Subcutaneous adipose tissue (tissue), 4 donors: Measurements from ENCODE around the gene PON2. TPM values are rescaled to one million over a fixed set of nuclear protein-coding genes. Genes with fewer than 3 reads are reported as not detected.

ENCODE experiments used
- total RNA-seq, 4 donors: library from RNA; depleted of rRNA; stranded (reverse); fragments of >200 nt; gene quantifications; one replicate each; pipeline ENCODE4 v1.1.0, GENCODE V29; 2016
- TF ChIP-seq, protein P1 (sequence below): fragments of 450-650 bp; IDR thresholded peaks from one replicate; pipeline ENCODE4 v1.5.1; 2016; ENCODE audit warnings: low read depth, mild to moderate bottlenecking, control low read depth, antibody characterized with exemption, moderate library complexity

PON2 gene
- total RNA-seq, 4 donors from 2014 or later: 77.7 to 137 (median 104) TPM

DNA sequence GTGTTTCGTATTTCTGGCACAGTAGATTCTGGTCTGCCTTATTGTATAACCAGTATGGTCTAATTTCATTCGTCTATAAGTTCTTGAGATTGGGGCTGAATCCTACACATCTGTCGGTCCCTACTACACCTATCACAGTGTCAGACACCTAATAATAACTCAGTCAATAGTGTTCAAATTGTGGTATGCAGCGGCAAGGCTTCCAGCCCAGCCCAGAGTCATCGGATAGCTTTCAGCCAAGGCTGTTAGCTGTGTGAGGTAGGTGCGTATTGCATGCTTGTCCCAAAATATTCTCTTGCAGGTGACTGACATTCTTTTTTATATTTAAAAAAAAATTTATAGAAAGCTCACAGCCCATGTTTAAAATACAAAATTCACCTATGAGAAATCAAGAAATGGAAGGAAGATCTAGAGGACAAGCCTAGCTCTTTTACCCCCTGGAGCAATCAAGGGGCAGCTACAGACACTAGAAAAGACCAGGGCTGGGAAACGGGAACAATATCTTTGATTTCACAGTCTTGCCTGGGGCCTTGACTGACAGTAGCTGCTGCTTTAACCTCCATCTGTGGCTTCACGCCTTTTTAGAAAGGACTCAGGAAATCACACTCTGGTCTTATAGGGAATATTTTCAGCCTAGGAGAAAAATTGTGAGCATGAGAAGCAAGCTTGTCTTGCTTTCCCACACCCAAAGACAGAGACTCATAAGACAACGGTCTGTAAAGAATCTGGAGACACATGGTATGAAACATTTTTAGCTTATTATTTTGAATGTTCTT lies 41.4 kb upstream of the PON2 start:
- TF ChIP-seq, protein P1, sequence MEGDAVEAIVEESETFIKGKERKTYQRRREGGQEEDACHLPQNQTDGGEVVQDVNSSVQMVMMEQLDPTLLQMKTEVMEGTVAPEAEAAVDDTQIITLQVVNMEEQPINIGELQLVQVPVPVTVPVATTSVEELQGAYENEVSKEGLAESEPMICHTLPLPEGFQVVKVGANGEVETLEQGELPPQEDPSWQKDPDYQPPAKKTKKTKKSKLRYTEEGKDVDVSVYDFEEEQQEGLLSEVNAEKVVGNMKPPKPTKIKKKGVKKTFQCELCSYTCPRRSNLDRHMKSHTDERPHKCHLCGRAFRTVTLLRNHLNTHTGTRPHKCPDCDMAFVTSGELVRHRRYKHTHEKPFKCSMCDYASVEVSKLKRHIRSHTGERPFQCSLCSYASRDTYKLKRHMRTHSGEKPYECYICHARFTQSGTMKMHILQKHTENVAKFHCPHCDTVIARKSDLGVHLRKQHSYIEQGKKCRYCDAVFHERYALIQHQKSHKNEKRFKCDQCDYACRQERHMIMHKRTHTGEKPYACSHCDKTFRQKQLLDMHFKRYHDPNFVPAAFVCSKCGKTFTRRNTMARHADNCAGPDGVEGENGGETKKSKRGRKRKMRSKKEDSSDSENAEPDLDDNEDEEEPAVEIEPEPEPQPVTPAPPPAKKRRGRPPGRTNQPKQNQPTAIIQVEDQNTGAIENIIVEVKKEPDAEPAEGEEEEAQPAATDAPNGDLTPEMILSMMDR: no peak

DNA sequence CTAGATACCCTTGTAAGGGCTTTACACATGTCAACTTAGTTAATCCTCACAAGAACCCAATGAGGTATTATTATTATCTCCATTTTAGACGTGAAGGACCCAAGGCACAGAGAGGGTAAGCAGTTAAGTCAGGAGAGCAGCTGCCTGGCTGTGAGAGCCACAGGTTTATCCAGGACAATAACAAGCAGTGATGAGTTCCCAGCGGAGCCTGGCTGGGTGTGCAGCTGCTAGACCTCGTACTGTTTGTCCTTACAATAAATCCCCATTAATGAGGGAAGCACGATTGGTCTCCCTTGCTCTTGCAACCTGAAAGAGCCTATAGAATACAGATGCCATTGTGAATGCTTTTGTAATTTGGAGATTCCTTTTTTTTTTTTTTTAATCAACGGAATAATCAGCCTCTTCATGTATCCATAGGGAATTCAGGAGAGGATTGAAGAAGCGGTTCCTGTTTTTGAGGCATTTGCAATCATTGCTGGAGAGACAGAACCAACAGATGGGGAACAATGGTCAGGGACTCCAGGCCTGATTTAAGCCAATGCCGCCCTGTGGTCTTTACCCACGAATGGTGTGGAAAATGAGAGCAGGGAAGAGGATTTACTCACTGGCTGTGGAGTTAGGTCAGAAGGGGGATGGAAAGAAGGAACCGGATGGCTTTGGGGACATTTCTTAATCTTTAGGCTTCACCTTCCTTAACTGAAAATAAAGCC lies 38.6 kb upstream of the PON2 start:
- TF ChIP-seq, protein P1: no peak

DNA sequence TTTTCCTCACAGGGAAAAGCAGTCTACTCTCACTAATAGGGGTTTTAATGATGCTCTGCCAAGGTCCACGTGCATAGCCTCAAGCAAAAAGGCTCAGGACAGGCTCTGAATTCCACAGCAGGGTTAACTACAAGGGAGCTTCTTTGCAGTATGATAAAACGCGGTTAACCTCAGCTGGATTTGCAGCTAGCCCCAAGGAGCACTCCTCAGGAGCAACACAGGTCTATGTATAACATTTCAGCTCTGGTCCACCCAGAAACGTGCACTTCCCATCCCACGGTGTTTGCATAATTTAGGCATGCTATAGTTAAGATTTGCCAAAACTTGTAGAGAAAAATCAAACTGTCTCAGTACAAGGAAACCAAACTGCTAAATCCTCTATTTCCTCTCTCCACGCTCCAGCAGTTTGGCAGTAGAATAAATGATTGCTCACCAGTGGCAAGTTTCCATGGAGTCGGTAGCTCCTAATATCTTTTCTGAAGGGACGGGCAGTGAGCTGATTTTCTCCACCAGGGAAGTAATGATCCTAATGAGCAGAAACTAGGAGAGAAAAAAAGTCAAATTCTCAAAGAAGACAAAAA lies 37.8 kb upstream of the PON2 start:
- TF ChIP-seq, protein P1: no peak

DNA sequence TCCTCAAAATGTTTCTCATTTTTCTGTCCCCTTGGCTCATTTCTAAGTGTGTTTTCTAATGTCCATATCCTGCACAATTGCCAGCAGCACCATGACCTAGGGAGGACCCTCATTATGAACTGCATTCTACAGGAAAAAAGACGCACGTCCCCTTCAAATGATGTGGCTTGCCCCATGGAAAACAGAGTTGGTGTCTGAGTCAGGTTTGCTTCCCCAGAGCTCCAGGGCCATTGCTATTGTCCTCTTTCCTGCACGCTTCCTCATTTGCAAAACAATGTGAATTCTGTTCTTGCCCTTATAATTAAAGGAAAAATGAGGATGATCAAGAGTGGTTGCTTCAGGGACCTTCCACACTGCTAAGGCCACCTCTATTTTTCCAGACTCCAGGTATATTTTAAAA lies 36.2 kb upstream of the PON2 start:
- TF ChIP-seq, protein P1: no peak

DNA sequence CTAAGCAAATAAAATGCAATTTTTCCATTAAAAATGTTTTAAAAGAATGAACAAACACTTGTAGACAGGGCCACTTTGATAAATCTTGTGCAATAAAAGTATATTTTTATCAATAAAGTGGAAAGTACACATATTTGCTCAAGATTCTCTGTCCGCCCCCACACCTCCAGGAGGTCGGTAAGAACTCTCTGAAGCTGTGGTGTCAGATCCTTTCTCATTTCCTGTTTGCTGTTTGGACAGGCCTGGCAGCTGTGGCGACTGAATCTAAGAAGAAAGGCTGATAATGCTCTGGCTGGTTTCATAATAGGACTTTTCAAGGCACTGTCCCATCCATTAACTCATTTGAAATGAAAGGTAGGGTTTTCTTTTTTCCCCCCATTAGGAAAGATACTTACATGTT lies 35.6 kb upstream of the PON2 start:
- TF ChIP-seq, protein P1: no peak

DNA sequence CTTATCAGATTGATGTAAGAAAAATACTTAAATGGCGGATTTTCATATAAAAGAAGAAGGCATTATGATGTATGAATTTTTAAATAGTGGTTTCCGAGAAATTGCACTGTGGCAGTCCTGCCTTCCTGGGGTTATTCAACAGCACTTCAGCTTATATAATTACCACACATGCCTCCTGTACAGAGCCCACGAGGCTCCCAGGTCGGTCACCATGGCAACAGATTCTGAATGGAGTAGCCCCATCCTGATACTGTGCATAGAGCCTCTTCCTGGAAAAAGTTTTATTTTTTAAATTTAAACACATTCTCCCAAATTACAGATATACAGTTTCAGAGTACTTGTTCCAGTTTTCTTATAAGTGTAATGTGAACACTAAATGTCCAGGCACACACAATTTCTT lies 35.0 kb upstream of the PON2 start:
- TF ChIP-seq, protein P1: no peak

DNA sequence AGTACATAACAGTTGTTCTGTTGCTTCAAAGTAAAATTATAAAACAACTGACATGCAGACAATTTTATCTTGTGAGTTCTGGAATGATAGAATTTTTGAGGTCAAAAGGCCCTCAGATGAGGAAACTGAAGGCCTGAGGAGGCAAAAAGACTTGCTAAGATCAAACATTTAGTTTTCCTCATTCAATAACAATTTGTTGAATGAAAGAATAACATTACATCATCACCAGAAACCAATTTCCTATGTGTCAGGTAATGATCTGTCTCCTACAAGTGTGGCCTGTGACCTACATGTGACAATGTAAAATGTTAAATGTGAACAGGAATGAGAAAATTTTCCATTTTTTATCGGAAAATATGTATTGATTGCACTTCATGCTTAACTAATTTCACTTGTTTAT lies 34.4 kb upstream of the PON2 start:
- TF ChIP-seq, protein P1: no peak
